Epithelial cell of alveolus of lung (primary cell): ENCODE measurements around the gene RAB11FIP5. TPM values are rescaled to one million over a fixed set of nuclear protein-coding genes. Genes with fewer than 3 reads are reported as not detected.

Source experiments
- total RNA-seq: library from RNA; depleted of rRNA; stranded (reverse); fragments of >200 nt; gene quantifications from 2 replicates; pipeline ENCODE4 v1.2.1, GENCODE V29; 2015

Gene RAB11FIP5, protein sequence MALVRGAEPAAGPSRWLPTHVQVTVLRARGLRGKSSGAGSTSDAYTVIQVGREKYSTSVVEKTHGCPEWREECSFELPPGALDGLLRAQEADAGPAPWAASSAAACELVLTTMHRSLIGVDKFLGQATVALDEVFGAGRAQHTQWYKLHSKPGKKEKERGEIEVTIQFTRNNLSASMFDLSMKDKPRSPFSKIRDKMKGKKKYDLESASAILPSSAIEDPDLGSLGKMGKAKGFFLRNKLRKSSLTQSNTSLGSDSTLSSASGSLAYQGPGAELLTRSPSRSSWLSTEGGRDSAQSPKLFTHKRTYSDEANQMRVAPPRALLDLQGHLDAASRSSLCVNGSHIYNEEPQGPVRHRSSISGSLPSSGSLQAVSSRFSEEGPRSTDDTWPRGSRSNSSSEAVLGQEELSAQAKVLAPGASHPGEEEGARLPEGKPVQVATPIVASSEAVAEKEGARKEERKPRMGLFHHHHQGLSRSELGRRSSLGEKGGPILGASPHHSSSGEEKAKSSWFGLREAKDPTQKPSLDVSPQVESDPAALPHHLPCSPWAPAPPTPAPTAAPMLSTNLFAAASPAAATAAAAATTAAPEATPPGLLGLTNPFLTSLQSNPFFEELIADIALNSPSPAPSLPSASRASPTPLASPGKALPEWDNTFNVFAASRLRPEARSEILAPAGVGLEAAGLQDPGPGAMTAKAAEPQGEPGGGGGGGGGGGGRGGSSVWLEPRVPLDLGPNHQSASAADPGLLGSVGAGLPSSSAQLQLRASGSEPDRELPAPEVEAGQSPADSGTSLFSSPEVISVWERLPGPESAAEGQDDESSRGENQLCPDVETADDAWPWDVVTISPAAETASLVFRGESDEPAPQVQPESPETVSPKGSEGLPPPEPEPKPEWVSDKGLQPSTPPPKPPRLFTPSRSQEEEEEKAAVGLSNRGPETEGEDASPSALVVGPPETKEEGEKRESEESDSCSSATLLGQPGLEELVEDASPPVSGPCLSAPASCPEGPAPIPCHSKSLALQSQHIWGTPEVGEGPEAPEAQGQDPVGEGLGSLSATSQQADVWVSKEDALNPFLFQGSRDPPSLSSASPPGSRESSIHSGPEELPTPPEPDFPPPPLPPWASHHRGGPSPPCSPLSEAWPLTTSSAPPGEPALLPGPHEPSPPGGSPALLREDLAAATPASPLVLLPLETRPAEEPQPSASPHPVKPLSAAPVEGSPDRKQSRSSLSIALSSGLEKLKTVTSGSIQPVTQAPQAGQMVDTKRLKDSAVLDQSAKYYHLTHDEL (N-terminal part only)
- 28.0 and 29.0 TPM in 2 replicates for total RNA-seq

DNA sequence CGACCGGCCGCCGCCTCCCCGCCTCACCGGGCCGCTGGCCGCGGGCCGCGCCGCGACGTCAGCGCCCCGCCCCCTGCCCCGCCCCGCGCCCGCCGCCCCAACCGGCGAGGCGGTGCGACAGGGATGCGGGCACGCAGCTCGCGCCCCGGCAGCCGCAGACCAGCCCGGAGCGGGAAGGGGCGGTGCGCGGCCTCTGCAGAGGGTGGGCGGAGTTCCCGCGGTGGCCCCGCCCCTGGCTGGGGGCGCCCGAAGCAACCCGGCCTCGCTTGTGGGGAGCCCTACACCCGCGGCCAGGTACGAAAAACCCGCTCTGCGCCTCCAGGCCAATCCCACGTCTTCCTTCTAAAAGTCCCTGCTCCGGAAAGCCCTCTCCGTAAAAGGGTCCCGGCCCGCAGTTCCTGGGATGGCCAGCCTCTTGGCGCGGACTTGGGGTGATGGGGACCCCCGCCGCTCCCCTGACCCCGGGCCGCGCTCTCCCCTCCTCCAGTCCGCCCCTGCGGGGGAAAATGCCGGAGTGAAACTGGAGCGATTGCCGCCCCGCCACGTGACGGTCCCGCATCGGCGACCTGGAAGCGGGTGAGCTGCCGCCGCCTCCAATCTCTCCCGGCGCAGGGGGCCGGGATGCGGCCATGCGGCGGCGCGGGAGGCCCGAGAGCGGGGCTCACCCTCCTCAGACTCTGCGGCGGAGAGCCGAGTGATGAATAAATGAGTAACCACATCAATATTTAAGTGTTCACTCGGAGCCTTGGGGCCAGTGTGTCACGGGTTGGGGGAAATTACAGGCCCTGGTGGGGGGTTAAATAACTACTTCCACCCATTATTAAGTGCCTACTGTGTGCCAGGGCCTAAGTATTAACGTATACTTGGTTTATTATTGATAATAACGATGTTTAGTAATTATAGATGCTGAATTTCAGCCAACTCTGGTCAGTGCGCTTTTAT lies at the start of gene RAB11FIP5:
Gene RAB11FIP5, minus strand, starts transcription at position 36 of the 942 bp plus-strand sequence. CDS start 171 bp downstream, outside the sequence.

GRCh38 chr2:73071360-73072128 lies 41.2 kb downstream of the RAB11FIP5 start, which contains the start of gene SFXN5:
TSS of gene SFXN5 (minus strand) at chr2:73071712. CDS start at chr2:73071705, 7 bp downstream.

Other genes with a start within 250 kb of the RAB11FIP5 start
- 12.8 and 14.0 TPM in 2 replicates for gene SPR, start 225.5 kb downstream of the RAB11FIP5 start, total RNA-seq
- gene EMX1, start 195.4 kb downstream of the RAB11FIP5 start, total RNA-seq, result not detected in 2 replicates
- gene SFXN5, start 41.2 kb downstream of the RAB11FIP5 start, total RNA-seq, result 10.7 and 16.4 TPM in 2 replicates
- gene NOTO, start 89.6 kb upstream of the RAB11FIP5 start, total RNA-seq, result 0.16 TPM in 1 of 2 replicates, not detected in the other
- gene SMYD5, start 101.3 kb upstream of the RAB11FIP5 start, total RNA-seq, result 6.6 and 21.3 TPM in 2 replicates
- 12.1 and 26.4 TPM in 2 replicates for gene PRADC1, start 120.3 kb upstream of the RAB11FIP5 start, total RNA-seq
- 246 and 405 TPM in 2 replicates for gene CCT7, start 121.4 kb upstream of the RAB11FIP5 start, total RNA-seq
- gene FBXO41, start 171.5 kb upstream of the RAB11FIP5 start, total RNA-seq, result 2.5 and 3.0 TPM in 2 replicates
- gene EGR4, start 180.6 kb upstream of the RAB11FIP5 start, total RNA-seq, result not detected in 2 replicates